Lower lobe of right lung (tissue), 2 donors: ENCODE data around the gene RASA2. TPM values are rescaled to one million over a fixed set of nuclear protein-coding genes. Genes with fewer than 3 reads are reported as not detected.

Experiments
- ATAC-seq, 2 donors: fragments of 200-7000 bp; cut with Tn5 transposase; one replicate each; pipeline ENCODE4 v1.9.1; 2020 to 2022; ENCODE audit warnings: mild to moderate bottlenecking in 2 of 2, moderate library complexity in 2 of 2
- DNase-seq: peaks from one replicate; pipeline ENCODE4 v3.0.0-alpha.2; 2020
- H3K27ac ChIP-seq: fragments of 200-600 bp; one replicate; pipeline ENCODE4 v1.8.0; 2022
- H3K27me3 ChIP-seq: fragments of 200-600 bp; one replicate; pipeline ENCODE4 v1.8.0; 2022; ENCODE audit warnings: low read depth
- H3K36me3 ChIP-seq: fragments of 200-600 bp; one replicate; pipeline ENCODE4 v1.8.0; 2022; ENCODE audit warnings: mild to moderate bottlenecking
- H3K4me1 ChIP-seq: fragments of 200-600 bp; one replicate; pipeline ENCODE4 v1.8.0; 2022
- H3K4me3 ChIP-seq: fragments of 200-600 bp; one replicate; pipeline ENCODE4 v1.8.0; 2022; ENCODE audit warnings: mild to moderate bottlenecking
- H3K9me3 ChIP-seq: fragments of 200-600 bp; one replicate; pipeline ENCODE4 v1.8.0; 2022
- intact Hi-C: fragments of 100-400 bp; cut with DNase I; formaldehyde crosslinking; loops from one replicate; pipeline ENCODE4 v1.11.0; 2022
- total RNA-seq: library from RNA; stranded (reverse); fragmentation: NEBNext Ultra II Directional; extraction: Animal tissue kit (Norgen Biotek cat#: 25700); gene quantifications from one replicate; pipeline ENCODE4 v1.2.1, GENCODE V29; 2021
- TF ChIP-seq, protein P1 (sequence below): fragments of 200-600 bp; IDR thresholded peaks from one replicate; pipeline ENCODE4 v1.8.0; 2022; ENCODE audit warnings: antibody characterized with exemption, mild to moderate bottlenecking
- donor health status: DM: no; HTN: yes; CAD: no; lungs with severe emphysema.

Gene RASA2
- total RNA-seq, 1 donor from 2014 or later, result 21.5 TPM

DNA sequence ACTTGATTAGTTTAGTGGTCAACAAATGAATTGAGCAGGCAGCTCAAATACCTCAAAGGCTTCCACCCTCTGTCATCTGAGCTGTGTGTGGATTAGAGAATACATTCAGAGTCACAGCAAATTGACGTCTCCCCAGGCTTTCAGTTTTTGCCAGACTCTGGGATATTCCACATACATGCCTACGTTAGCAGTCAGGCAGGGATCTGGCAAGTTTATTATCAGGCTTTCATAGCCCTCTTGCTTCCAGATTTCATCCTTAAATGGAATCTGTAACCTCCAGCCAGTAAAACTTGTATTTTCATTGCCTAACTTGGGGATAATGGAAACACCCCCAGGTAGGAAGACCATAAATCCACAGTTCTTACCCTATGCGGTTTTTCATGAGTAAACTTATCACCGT lies 115.9 kb downstream of the RASA2 start:
- Histone ChIP-seq H3K27me3 (no peaks in the 10 kb centered on the region), H3K4me1 (no peaks in the 10 kb centered on the region), H3K9me3 (peaks cover 8% of the 10 kb centered on the region), H3K27ac (no peak overlapping the region), H3K36me3 (peaks cover 4% of the 10 kb centered on the region), H3K4me3 (no peak overlapping the region)
- intact Hi-C loops, result no loop called here
- TF ChIP-seq, protein P1, sequence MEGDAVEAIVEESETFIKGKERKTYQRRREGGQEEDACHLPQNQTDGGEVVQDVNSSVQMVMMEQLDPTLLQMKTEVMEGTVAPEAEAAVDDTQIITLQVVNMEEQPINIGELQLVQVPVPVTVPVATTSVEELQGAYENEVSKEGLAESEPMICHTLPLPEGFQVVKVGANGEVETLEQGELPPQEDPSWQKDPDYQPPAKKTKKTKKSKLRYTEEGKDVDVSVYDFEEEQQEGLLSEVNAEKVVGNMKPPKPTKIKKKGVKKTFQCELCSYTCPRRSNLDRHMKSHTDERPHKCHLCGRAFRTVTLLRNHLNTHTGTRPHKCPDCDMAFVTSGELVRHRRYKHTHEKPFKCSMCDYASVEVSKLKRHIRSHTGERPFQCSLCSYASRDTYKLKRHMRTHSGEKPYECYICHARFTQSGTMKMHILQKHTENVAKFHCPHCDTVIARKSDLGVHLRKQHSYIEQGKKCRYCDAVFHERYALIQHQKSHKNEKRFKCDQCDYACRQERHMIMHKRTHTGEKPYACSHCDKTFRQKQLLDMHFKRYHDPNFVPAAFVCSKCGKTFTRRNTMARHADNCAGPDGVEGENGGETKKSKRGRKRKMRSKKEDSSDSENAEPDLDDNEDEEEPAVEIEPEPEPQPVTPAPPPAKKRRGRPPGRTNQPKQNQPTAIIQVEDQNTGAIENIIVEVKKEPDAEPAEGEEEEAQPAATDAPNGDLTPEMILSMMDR, result no peak
- ATAC-seq, result no peak
- DNase-seq, result no peak

DNA sequence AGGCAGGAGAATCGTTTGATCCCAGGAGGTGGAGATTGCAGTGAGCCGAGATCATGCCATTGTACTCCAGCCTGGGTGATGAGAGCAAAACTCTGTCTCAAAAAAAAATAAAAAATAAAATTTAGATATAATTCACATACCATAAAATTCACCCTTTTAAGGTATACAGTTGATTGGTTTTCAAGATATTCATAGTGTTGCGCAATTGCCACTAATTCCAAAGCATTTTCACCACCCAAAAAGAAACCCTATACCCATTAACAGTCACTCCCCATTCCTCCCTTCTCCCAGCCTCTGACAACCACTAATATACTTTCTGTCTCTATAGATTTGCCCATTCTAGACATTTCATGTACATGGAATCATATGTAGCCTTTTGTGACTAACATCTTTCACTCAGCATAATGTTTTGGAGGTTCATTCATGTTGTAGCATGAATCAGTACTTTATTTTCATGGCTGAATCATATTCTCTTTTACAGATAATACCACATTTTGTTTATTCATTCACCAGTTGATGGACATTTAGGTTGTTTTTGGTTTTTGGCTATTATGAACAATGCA lies 116.7 kb downstream of the RASA2 start:
- Histone ChIP-seq H3K4me3 (no peak overlapping the region), H3K27me3 (no peaks in the 10 kb centered on the region), H3K9me3 (peaks cover 8% of the 10 kb centered on the region), H3K4me1 (no peaks in the 10 kb centered on the region), H3K27ac (no peak overlapping the region), H3K36me3 (peaks cover 12% of the 10 kb centered on the region)
- TF ChIP-seq, protein P1, result no peak
- no peak for DNase-seq
- intact Hi-C loops, result no loop called here
- no peak for ATAC-seq

DNA sequence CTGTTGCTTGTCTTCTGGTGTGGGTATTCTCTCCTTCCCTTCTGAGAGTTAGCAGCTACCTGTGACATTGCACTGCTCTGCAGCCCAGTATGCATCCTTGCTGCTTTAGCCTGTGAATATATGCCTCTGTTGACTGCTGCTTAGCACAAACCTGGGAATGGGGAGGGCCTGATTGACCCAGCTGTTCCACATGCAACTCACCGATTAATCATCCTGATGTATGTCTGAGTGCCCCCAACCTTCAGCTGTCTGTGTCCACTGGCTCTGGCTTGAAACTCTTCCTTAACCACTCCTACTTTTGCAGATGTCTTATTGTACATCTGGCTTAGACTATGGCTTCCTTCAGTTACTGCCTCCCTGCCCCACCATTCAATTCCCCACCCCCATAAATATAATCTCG lies 119.1 kb downstream of the RASA2 start:
- intact Hi-C loops, result no loop called here

DNA sequence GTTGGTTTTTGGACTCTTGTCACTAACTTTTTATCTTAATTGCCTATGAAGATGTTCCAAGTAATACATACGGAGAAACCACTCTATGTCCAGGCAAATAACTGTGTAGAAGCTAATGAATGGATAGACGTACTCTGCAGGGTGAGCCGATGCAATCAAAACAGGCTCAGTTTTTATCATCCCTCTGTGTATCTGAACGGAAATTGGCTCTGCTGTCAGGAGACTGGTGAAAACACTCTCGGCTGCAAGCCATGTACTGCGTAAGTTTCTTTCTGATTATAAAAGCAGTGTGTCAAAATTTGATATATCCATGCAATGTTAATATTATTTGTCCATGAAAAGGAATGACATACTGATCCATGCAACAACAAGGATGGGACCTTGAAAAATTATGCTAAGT lies 121.6 kb downstream of the RASA2 start:
- Histone ChIP-seq H3K36me3 (peaks cover 58% of the 10 kb centered on the region), H3K27ac (no peak overlapping the region), H3K4me3 (no peak overlapping the region), H3K9me3 (no peaks in the 10 kb centered on the region), H3K4me1 (no peaks in the 10 kb centered on the region), H3K27me3 (no peaks in the 10 kb centered on the region)
- intact Hi-C loops, result no loop called here
- no peak for DNase-seq
- ATAC-seq, result no peak
- TF ChIP-seq, protein P1, result no peak

More for the DNA sequence above, 119.1 kb downstream of the RASA2 start:
- Histone ChIP-seq H3K4me3 (no peak overlapping the region), H3K27me3 (no peaks in the 10 kb centered on the region), H3K36me3 (peaks cover 32% of the 10 kb centered on the region), H3K9me3 (peaks cover 7% of the 10 kb centered on the region), H3K4me1 (no peaks in the 10 kb centered on the region), H3K27ac (no peak overlapping the region)
- ATAC-seq (no peak), DNase-seq (no peak)
- TF ChIP-seq, protein P1, result no peak

DNA sequence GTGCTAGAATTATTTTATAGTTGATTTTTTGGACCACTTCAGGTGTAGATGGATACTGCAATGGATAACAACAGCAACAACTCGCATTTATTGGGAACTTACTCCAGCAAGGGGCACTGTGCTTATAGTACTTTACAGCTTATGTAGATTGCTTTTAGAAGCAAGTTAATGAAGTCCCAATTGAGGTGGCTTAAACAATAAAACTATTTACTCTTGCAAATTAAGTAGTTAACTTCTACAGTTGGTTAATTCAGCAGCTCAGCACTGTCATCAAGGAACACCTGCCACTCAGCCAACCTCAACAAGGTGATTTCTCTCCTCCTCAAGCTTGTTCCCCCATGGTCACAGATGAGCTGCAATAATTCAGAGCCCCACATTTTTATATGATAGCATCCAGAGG lies 124.1 kb downstream of the RASA2 start:
- DNase-seq (no peak), ATAC-seq (no peak)
- H3K36me3 ChIP-seq, result peaks cover 58% of the 10 kb centered on the region
- H3K4me3 ChIP-seq, result no peak overlapping the region
- intact Hi-C loops, result no loop called here
- H3K4me1 ChIP-seq, result no peaks in the 10 kb centered on the region
- no peak overlapping the region for H3K27ac ChIP-seq
- TF ChIP-seq, protein P1, result no peak
- H3K9me3 ChIP-seq, result no peaks in the 10 kb centered on the region
- H3K27me3 ChIP-seq, result no peaks in the 10 kb centered on the region
